HepG2 (cell line): ENCODE results near the gene YPEL3. TPM values are rescaled to one million over a fixed set of nuclear protein-coding genes. Genes with fewer than 3 reads are reported as not detected.
A peak's percentile ranks its signal among the peaks of the same experiment; 100 is the strongest.

Source experiments
- AGO1 ChIP-seq: fragments of 200-400 bp; formaldehyde crosslinking; IDR thresholded peaks from 2 replicates; pipeline ENCODE4 v1.6.1; 2017; ENCODE audit warnings: mild to moderate bottlenecking, low read depth, low read length, moderate library complexity; ENCODE audit not compliant: poor library complexity, severe bottlenecking
- HNF4G ChIP-seq, 2 experiments: sonication (generic) in 1 of 2; formaldehyde crosslinking in 1 of 2; IDR thresholded peaks; 2 replicates each; pipeline versions ENCODE4 v1.4.0 to v1.6.1; 2011 to 2020; ENCODE audit warnings: borderline replicate concordance in 2 of 2, low read depth in 2 of 2, mild to moderate bottlenecking in 2 of 2, low read length in 1 of 2, missing genetic modification reagents in 1 of 2, moderate library complexity in 1 of 2
- MED13 ChIP-seq: sonication (generic); formaldehyde crosslinking; IDR thresholded peaks from 2 replicates; pipeline ENCODE4 v1.5.0; 2020; ENCODE audit warnings: missing genetic modification reagents
- MTA1 ChIP-seq: sonication (generic); formaldehyde crosslinking; IDR thresholded peaks from 2 replicates; pipeline ENCODE4 v1.4.0; 2020; ENCODE audit warnings: missing genetic modification reagents, mild to moderate bottlenecking, borderline replicate concordance
- POLR2AphosphoS2 ChIP-seq: IDR thresholded peaks from 2 replicates; pipeline ENCODE4 v1.6.1; 2011; ENCODE audit warnings: low read depth, low read length, improper control_type of control experiment
- PPARG ChIP-seq: conservative IDR thresholded peaks from 2 replicates; pipeline ENCODE4 v1.6.1; 2016; ENCODE audit warnings: missing biosample characterization, missing genetic modification reagents
- SIX4 ChIP-seq: sonication (generic); formaldehyde crosslinking; IDR thresholded peaks from 2 replicates; pipeline ENCODE4 v1.4.0; 2020; ENCODE audit warnings: missing genetic modification reagents
- SRY ChIP-seq: sonication (generic); formaldehyde crosslinking; IDR thresholded peaks from 2 replicates; pipeline ENCODE4 v1.8.0; 2022; ENCODE audit warnings: mild to moderate bottlenecking, missing genetic modification reagents
- THAP11 ChIP-seq: IDR thresholded peaks from 2 replicates; pipeline ENCODE4 v1.6.1; 2016; ENCODE audit warnings: missing biosample characterization, missing genetic modification reagents
- ZNF501 ChIP-seq: sonication (generic); formaldehyde crosslinking; IDR thresholded peaks from 2 replicates; pipeline ENCODE4 v1.5.1; 2020; ENCODE audit warnings: mild to moderate bottlenecking, moderate library complexity, missing genetic modification reagents
- ZNF629 ChIP-seq: sonication (generic); formaldehyde crosslinking; conservative IDR thresholded peaks from 2 replicates; pipeline ENCODE4 v1.5.0; 2020; ENCODE audit warnings: missing genetic modification reagents
- ZNF781 ChIP-seq: sonication (generic); formaldehyde crosslinking; IDR thresholded peaks from 2 replicates; pipeline ENCODE4 v1.5.1; 2020; ENCODE audit warnings: borderline replicate concordance, mild to moderate bottlenecking, missing genetic modification reagents; ENCODE audit errors: not compliant biosample characterization
- polyA plus RNA-seq, 8 experiments: library from polyadenylated mRNA; depleted of rRNA in 3 of 8; stranded (reverse) in 7 of 8; unstranded in 1 of 8; fragments of >200 nt; fragmentation: Illumina TruSeq in 4 of 8; extraction: Trizol in 4 of 8; gene quantifications; 2 replicates each; pipeline versions ENCODE4 v1.2.1 to v1.2.3, GENCODE V29; 2011 to 2016; ENCODE audit warnings: low read depth in 4 of 8, missing spikeins in 1 of 8, mixed read lengths in 1 of 8; ENCODE audit not compliant: insufficient read depth in 1 of 8
- total RNA-seq, 5 experiments: library from RNA; depleted of rRNA; stranded (reverse); fragments of >200 nt; fragmentation: Illumina TruSeq; extraction: Trizol; gene quantifications; 2 replicates each; pipeline ENCODE4 v1.2.3, GENCODE V29; 2016; ENCODE audit warnings: low read depth in 1 of 5
- TF ChIP-seq, protein P1 (sequence below): sonication (generic); formaldehyde crosslinking; IDR thresholded peaks from 2 replicates; pipeline ENCODE4 v1.8.0; 2022; ENCODE audit warnings: mild to moderate bottlenecking, missing genetic modification reagents, moderate library complexity
- TF ChIP-seq, protein P2 (sequence below), 2 experiments: IDR thresholded peaks; 2 replicates each; pipeline ENCODE4 v1.6.1; 2011 to 2012; ENCODE audit warnings: low read length in 2 of 2, borderline replicate concordance in 1 of 2, low read depth in 1 of 2, mild to moderate bottlenecking in 1 of 2, moderate library complexity in 1 of 2
- TF ChIP-seq, protein P3 (sequence below): sonication (generic); formaldehyde crosslinking; IDR thresholded peaks from 2 replicates; pipeline ENCODE4 v1.5.0; 2020; ENCODE audit warnings: missing genetic modification reagents, mild to moderate bottlenecking, borderline replicate concordance
- TF ChIP-seq, protein P4 (sequence below): sonication (generic); formaldehyde crosslinking; IDR thresholded peaks from 2 replicates; pipeline ENCODE4 v1.4.0; 2020; ENCODE audit warnings: missing genetic modification reagents

Gene YPEL3
- total and polyA plus RNA-seq, 2 of the 13 experiments (the other 11 are each of a cell fraction or from before 2014, with no cell fraction given) = 5.4 to 47.0 TPM

DNA sequence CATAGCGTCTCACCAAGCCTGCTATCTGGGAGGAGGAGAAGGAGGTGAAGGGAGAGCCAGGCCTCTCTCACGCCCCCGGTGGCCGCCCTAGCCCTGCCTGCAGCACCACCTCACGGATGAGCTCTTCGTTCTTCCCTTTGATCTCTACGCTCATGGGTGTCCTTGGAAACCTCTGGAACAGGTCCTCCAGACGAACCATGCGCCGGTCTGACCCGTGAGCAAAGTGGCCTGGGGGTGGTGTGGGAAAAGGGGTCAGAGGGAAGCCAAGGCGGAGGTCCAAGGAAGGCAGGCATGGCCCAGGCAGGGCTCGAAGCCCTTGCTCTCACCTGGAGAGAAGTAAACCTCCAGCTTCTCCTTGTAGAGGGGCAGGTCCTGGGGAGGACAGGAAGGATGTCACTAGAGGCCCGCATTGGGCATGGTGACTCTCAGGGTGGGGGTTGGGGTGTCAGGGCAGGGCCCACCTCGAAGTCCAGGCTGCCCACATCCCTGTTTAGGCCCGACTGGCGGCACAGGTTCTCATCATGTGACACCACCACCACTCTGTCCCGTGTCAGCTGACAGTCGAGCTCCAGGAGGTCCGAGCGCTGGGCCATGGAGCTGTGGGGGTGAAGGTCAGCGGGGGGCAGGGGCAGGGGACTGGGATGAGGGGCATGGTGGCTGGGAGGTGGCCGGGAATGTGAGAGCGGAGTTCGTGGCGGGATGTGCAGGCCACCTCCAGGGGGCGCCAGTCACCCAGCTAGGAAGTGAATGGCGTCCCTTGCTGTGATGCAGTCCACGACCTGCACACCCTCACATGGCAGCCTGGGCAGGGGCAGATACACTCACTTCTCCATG lies 16.4 kb upstream of the YPEL3 start (continued):
- TF ChIP-seq MTA1 (peak; percentile 82; the same call in 1 of the 2 replicates), ZNF501 (peak; percentile 91), MED13 (CRISPR knock-in tag) (no peak), HNF4G (IDR thresholded peaks at IDR 0.05; ENCODE audit: borderline replicate concordance, low read depth, low read length) (peak; percentile 63), HNF4G (CRISPR knock-in tag; IDR thresholded peaks at IDR 0.05; ENCODE audit: borderline replicate concordance, low read depth) (0 out of 2 replicates have a peak, but pooled peaks have one; percentile 63), ZNF629 (CRISPR knock-in tag) (0 out of 2 replicates have a peak, but pooled peaks have one; percentile 22), AGO1 (no peak), PPARG (CRISPR knock-in tag) (peak; percentile 50; the same call in 1 of the 2 replicates), SIX4 (CRISPR knock-in tag) (no peak; the same call in 1 of the 2 replicates), POLR2AphosphoS2 (no peak), ZNF781 (CRISPR knock-in tag) (peak; percentile 94), THAP11 (CRISPR knock-in tag) (peak; percentile 60; the same call in 1 of the 2 replicates), SRY (CRISPR knock-in tag) (peak; percentile 68; the same call in 1 of the 2 replicates)
- TF ChIP-seq, protein P1, sequence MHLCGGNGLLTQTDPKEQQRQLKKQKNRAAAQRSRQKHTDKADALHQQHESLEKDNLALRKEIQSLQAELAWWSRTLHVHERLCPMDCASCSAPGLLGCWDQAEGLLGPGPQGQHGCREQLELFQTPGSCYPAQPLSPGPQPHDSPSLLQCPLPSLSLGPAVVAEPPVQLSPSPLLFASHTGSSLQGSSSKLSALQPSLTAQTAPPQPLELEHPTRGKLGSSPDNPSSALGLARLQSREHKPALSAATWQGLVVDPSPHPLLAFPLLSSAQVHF (CRISPR knock-in tag) = no peak
- TF ChIP-seq, protein P2, sequence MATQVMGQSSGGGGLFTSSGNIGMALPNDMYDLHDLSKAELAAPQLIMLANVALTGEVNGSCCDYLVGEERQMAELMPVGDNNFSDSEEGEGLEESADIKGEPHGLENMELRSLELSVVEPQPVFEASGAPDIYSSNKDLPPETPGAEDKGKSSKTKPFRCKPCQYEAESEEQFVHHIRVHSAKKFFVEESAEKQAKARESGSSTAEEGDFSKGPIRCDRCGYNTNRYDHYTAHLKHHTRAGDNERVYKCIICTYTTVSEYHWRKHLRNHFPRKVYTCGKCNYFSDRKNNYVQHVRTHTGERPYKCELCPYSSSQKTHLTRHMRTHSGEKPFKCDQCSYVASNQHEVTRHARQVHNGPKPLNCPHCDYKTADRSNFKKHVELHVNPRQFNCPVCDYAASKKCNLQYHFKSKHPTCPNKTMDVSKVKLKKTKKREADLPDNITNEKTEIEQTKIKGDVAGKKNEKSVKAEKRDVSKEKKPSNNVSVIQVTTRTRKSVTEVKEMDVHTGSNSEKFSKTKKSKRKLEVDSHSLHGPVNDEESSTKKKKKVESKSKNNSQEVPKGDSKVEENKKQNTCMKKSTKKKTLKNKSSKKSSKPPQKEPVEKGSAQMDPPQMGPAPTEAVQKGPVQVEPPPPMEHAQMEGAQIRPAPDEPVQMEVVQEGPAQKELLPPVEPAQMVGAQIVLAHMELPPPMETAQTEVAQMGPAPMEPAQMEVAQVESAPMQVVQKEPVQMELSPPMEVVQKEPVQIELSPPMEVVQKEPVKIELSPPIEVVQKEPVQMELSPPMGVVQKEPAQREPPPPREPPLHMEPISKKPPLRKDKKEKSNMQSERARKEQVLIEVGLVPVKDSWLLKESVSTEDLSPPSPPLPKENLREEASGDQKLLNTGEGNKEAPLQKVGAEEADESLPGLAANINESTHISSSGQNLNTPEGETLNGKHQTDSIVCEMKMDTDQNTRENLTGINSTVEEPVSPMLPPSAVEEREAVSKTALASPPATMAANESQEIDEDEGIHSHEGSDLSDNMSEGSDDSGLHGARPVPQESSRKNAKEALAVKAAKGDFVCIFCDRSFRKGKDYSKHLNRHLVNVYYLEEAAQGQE (IDR thresholded peaks at IDR 0.05; ENCODE audit: borderline replicate concordance in 1 of 2, low read depth in 1 of 2, low read length in 2 of 2) = no peak
- TF ChIP-seq, protein P3, sequence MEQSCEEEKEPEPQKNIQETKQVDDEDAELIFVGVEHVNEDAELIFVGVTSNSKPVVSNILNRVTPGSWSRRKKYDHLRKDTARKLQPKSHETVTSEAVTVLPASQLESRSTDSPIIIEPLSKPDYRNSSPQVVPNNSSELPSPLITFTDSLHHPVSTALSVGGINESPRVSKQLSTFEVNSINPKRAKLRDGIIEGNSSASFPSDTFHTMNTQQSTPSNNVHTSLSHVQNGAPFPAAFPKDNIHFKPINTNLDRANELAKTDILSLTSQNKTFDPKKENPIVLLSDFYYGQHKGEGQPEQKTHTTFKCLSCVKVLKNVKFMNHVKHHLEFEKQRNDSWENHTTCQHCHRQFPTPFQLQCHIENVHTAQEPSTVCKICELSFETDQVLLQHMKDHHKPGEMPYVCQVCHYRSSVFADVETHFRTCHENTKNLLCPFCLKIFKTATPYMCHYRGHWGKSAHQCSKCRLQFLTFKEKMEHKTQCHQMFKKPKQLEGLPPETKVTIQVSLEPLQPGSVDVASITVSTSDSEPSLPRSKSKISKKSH (CRISPR knock-in tag) = peak; percentile 57; the same call in 1 of the 2 replicates
- TF ChIP-seq, protein P4, sequence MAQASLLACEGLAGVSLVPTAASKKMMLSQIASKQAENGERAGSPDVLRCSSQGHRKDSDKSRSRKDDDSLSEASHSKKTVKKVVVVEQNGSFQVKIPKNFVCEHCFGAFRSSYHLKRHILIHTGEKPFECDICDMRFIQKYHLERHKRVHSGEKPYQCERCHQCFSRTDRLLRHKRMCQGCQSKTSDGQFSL (CRISPR knock-in tag) = peak; percentile 73; the same call in 1 of the 2 replicates
